Upper lobe of left lung (tissue), 6 donors: ENCODE measurements around the gene RNF208. TPM values are rescaled to one million over a fixed set of nuclear protein-coding genes. Genes with fewer than 3 reads are reported as not detected.

ENCODE experiments used
- ATAC-seq, 2 donors: fragments of 200-7000 bp; cut with Tn5 transposase; one replicate each; pipeline ENCODE4 v1.9.1; 2022; ENCODE audit warnings: mild to moderate bottlenecking in 2 of 2, moderate library complexity in 2 of 2; ENCODE audit not compliant: low FRiP score in 2 of 2
- DNase-seq, 2 donors: peaks; one replicate each; pipeline ENCODE4 v3.0.0-alpha.2; 2019 to 2020
- H3K27ac ChIP-seq, 4 donors: fragments of 200-600 bp; sonication (generic); one replicate each; pipeline ENCODE4 v1.5.1; 2016 to 2019
- H3K27me3 ChIP-seq, 4 donors: fragments of 200-600 bp; sonication (generic); one replicate each; pipeline ENCODE4 v1.5.1; 2017 to 2019
- H3K36me3 ChIP-seq, 4 donors: fragments of 200-600 bp; sonication (generic); one replicate each; pipeline ENCODE4 v1.5.1; 2016 to 2019
- H3K4me1 ChIP-seq, 4 donors: fragments of 200-600 bp; sonication (generic); one replicate each; pipeline ENCODE4 v1.5.1; 2018 to 2019
- H3K4me3 ChIP-seq, 4 donors: fragments of 200-600 bp; sonication (generic); one replicate each; pipeline ENCODE4 v1.5.1; 2017 to 2019; ENCODE audit warnings: mild to moderate bottlenecking in 2 of 4, moderate library complexity in 1 of 4
- H3K9me3 ChIP-seq, 4 donors: fragments of 200-600 bp; sonication (generic); one replicate each; pipeline ENCODE4 v1.5.1; 2018 to 2019
- EP300 ChIP-seq, 4 donors: sonication (generic); formaldehyde crosslinking; IDR thresholded peaks; one replicate each; pipeline ENCODE4 v1.5.1; 2017; ENCODE audit warnings: antibody characterized with exemption in 4 of 4, control low read depth in 2 of 4
- POLR2A ChIP-seq, 4 donors: fragments of 450-650 bp; IDR thresholded peaks; one replicate each; pipeline ENCODE4 v1.5.1; 2016 to 2017; ENCODE audit warnings: antibody characterized with exemption in 4 of 4, mild to moderate bottlenecking in 2 of 4
- POLR2AphosphoS5 ChIP-seq, 2 donors: sonication (generic); formaldehyde crosslinking; IDR thresholded peaks; one replicate each; pipeline ENCODE4 v1.5.1; 2017; ENCODE audit warnings: antibody characterized with exemption in 2 of 2
- WGBS, 2 donors: methylation state at CpG; one replicate each; pipeline ENCODE4 v1.1.5; 2017 to 2018; 5-methylcytosine and 5-hydroxymethylcytosine counted together
- total RNA-seq, 6 donors: library from RNA; depleted of rRNA in 4 of 6; stranded (reverse); fragments of >200 nt in 4 of 6; gene quantifications; one replicate each; pipeline versions ENCODE4 v1.1.0 to v1.2.1, GENCODE V29; 2016 to 2021
- TF ChIP-seq, protein P1 (sequence below), 6 experiments: fragments of 450-650 bp in 4 of 6; fragments of 200-600 bp in 2 of 6; sonication (generic) in 2 of 6; IDR thresholded peaks; one replicate each; pipeline ENCODE4 v1.5.1; 2016 to 2019; ENCODE audit warnings: antibody characterized with exemption in 6 of 6
- donor health status: DM: no; HTN: no; CAD: no; lungs with moderate emphysema.
- donor health status: DM: no; HTN: yes; CAD: no; lungs with severe emphysema.

The RNF208 gene
- total RNA-seq, 6 donors from 2014 or later = 2.3 to 12.6 (median 4.5) TPM

DNA sequence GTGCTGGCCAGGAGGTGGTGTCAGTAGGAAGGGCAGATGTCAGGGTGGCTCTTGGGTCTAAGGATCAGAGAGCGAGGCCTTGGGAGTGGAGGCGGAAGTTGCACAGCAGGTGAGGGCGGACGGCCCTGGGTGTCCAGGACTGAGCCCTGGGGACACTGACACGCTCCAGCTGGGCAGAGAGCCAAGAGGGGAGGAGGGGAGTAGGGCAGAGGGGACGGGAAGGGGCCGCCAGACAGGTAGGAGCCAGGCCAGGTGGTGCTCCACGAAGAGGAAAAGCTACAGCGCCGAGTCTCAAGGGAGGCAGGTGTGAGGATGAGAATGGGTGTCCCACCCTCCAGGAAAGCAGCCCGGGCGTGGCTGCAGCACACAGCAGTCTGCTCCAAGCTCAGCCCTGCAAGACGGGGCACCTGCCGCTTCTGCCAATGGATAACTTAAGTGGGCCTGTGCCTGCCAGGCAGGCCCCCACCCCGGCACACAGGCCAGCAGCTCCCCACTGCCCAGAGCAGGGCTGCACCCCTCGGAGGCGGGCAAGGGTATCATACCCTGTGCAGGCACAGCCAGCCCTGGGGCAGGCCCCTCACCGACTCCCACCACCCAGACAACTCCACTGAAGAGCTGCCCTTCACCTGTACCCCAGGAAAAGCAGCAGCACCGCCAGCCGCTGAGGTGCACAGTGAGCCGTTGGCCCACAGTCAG lies 26.4 kb downstream of the RNF208 start:
- DNase-seq = peak in 1 of 2 donors; percentile 69
- Histone ChIP-seq H3K27ac (peak overlapping the region in 1 of 4 donors; percentile 48), H3K9me3 (no peaks in the 10 kb centered on the region), H3K4me1 (peaks cover 13 to 60% (median 48%) of the 10 kb centered on the region in 4 donors), H3K36me3 (peaks cover 3 to 20% (median 7%) of the 10 kb centered on the region in 4 donors), H3K27me3 (no peaks in the 10 kb centered on the region), H3K4me3 (no peak overlapping the region)
- WGBS, 2 donors = 86 to 88% methylated on average over 12 to 17 of the region's 21 CpGs
- no peak for TF ChIP-seq POLR2A (IDR thresholded peaks at IDR 0.05)
- no peak for TF ChIP-seq POLR2AphosphoS5 (IDR thresholded peaks at IDR 0.05)
- TF ChIP-seq, protein P1, sequence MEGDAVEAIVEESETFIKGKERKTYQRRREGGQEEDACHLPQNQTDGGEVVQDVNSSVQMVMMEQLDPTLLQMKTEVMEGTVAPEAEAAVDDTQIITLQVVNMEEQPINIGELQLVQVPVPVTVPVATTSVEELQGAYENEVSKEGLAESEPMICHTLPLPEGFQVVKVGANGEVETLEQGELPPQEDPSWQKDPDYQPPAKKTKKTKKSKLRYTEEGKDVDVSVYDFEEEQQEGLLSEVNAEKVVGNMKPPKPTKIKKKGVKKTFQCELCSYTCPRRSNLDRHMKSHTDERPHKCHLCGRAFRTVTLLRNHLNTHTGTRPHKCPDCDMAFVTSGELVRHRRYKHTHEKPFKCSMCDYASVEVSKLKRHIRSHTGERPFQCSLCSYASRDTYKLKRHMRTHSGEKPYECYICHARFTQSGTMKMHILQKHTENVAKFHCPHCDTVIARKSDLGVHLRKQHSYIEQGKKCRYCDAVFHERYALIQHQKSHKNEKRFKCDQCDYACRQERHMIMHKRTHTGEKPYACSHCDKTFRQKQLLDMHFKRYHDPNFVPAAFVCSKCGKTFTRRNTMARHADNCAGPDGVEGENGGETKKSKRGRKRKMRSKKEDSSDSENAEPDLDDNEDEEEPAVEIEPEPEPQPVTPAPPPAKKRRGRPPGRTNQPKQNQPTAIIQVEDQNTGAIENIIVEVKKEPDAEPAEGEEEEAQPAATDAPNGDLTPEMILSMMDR (IDR thresholded peaks at IDR 0.05) = no peak
- no peak for TF ChIP-seq EP300 (IDR thresholded peaks at IDR 0.05)
- no peak for ATAC-seq

DNA sequence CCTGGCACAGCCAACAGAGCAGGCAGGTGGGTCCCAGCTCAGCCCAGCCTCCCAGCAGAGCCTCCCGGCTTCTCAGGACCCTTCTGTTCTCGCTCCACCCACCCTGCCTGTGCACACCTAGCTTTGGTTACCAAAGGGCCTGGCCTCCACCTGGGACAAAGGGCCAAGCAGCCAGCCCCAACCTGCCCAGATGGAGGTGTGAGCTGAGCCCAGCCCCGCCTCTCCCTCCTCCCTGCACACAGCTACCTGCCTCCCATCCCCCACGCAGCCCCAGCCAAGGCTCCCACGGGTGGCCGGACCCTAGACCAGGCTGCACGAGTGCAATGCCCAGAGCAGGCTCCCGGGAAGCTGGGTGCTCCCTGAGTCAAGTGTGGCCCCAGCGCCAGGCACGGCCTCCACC lies 27.1 kb downstream of the RNF208 start:
- H3K4me3 ChIP-seq = no peak overlapping the region
- ATAC-seq (no peak), DNase-seq (no peak)
- no peaks in the 10 kb centered on the region for H3K9me3 ChIP-seq
- no peak for TF ChIP-seq EP300 (IDR thresholded peaks at IDR 0.05)
- WGBS, 2 donors = 66 to 81% methylated on average over 8 to 10 of the region's 10 CpGs
- H3K36me3 ChIP-seq = peaks cover 6 to 28% (median 14%) of the 10 kb centered on the region in 4 donors
- H3K27me3 ChIP-seq = no peaks in the 10 kb centered on the region
- H3K27ac ChIP-seq = peak overlapping the region in 1 of 4 donors; percentile 18
- peaks cover 20 to 67% (median 55%) of the 10 kb centered on the region in 4 donors for H3K4me1 ChIP-seq

DNA sequence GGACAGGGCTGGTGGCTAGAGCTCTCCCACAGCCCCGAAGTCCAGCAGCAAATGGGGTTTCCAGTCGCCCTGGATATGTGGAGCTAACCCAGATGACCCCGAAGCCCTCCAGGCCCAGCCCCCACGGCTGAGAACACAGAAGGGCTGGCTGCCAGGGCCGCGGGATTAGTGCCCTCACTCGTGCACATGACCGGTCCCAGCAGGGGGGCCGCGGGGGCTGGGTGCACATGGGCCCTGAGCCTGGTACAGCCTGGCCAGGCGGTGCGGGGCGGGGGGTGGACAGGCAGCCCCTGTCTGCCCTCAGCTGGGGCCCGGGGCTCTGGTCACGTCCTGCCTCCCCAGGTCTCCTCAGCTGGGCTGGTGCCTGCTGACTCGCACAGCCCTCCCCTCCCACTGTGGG lies 27.7 kb downstream of the RNF208 start:
- ATAC-seq (no peak), DNase-seq (peak in 1 of 2 donors; percentile 82)

DNA sequence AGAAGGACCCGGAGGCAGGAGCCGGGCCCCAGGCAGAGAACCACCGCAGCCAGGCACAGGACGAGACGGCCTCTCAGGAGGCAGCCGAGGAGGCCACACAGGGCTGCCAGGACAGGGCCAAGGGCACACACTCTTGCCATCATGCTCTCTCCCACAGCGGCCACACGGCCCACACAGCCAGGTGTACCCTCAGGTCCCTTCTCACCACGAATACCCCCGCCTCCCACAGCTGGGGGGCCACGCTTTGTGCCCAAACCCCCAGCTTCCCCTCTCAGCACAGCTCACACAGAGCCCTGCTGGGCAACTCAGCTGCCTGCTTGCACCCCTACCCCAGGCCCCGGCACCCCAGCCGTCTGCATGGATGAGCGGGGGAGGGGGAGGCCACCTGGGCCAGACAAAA lies 28.3 kb downstream of the RNF208 start:
- peaks cover 7 to 30% (median 17%) of the 10 kb centered on the region in 4 donors for H3K36me3 ChIP-seq
- no peaks in the 10 kb centered on the region for H3K27me3 ChIP-seq
- TF ChIP-seq POLR2A (IDR thresholded peaks at IDR 0.05) (no peak), POLR2AphosphoS5 (IDR thresholded peaks at IDR 0.05) (no peak), EP300 (IDR thresholded peaks at IDR 0.05) (no peak)
- TF ChIP-seq, protein P1 (IDR thresholded peaks at IDR 0.05) = no peak
- no peaks in the 10 kb centered on the region for H3K9me3 ChIP-seq
- peak in 1 of 2 donors; percentile 60 for DNase-seq
- peak overlapping the region in 1 of 4 donors; percentile 18 for H3K27ac ChIP-seq
- 88 to 90% methylated on average over 5 to 14 of the region's 14 CpGs for WGBS, 2 donors
- ATAC-seq = no peak
- no peak overlapping the region for H3K4me3 ChIP-seq
- H3K4me1 ChIP-seq = peaks cover 17 to 66% (median 52%) of the 10 kb centered on the region in 4 donors

More for the DNA sequence above, 27.7 kb downstream of the RNF208 start:
- peaks cover 21 to 67% (median 55%) of the 10 kb centered on the region in 4 donors for H3K4me1 ChIP-seq
- 74% methylated on average over 13 of the region's 16 CpGs; no CpG with 5 or more reads in 1 of the 2 donors for WGBS, 2 donors
- TF ChIP-seq EP300 (IDR thresholded peaks at IDR 0.05) = no peak
- TF ChIP-seq POLR2A (IDR thresholded peaks at IDR 0.05) = no peak
- TF ChIP-seq, protein P1 (IDR thresholded peaks at IDR 0.05) = no peak
- TF ChIP-seq POLR2AphosphoS5 (IDR thresholded peaks at IDR 0.05) = no peak
- H3K27ac ChIP-seq = peak overlapping the region in 1 of 4 donors; percentile 18
- H3K27me3 ChIP-seq = no peaks in the 10 kb centered on the region
- H3K9me3 ChIP-seq = no peaks in the 10 kb centered on the region
- H3K4me3 ChIP-seq = no peak overlapping the region
- peaks cover 7 to 30% (median 17%) of the 10 kb centered on the region in 4 donors for H3K36me3 ChIP-seq

DNA sequence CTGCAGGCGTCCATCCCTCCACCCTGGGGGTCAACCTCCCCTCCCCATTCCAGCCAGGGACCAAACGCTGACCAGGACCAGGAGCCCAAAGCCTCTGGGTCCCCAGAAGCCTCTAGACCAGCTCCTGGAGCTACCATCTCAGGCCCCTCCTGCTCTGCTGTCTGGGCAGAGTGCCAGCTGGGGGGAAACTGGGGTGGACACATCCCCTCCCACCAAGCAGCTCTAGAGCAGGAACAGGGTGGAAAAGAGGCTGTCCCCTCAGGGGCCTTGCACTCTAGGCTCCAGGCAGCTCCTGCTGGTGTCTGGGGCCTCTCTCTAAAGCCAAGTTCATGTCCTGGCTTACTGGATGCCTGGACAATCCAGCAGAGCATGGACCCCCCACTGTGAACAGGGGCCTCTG lies 29.2 kb downstream of the RNF208 start:
- no peak overlapping the region for H3K27ac ChIP-seq

More for the DNA sequence above, 29.2 kb downstream of the RNF208 start:
- WGBS, 2 donors = no CpG with 5 or more reads among the region's 2 CpGs
- Histone ChIP-seq H3K36me3 (peaks cover 7 to 30% (median 17%) of the 10 kb centered on the region in 4 donors), H3K4me1 (peaks cover 15 to 59% (median 46%) of the 10 kb centered on the region in 4 donors), H3K4me3 (no peak overlapping the region), H3K9me3 (no peaks in the 10 kb centered on the region), H3K27me3 (no peaks in the 10 kb centered on the region)
- no peak for ATAC-seq
- TF ChIP-seq EP300 (IDR thresholded peaks at IDR 0.05) = no peak
- no peak for TF ChIP-seq POLR2AphosphoS5 (IDR thresholded peaks at IDR 0.05)
- TF ChIP-seq POLR2A (IDR thresholded peaks at IDR 0.05) = no peak
- TF ChIP-seq, protein P1 (IDR thresholded peaks at IDR 0.05) = no peak
- no peak for DNase-seq
